Ammon's horn (tissue), 1 donor: Measurements from ENCODE around the gene ARL17A.
"Not testable (repeated sequence)": the region's sequence is repeated elsewhere in the genome, so short reads cannot be mapped to it uniquely, and the experiment has no call there.

Experiments used
- DNase-seq: peaks from one replicate; pipeline ENCODE4 v3.0.0-alpha.2; 2016; ENCODE audit warnings: low spot score

ARL17A gene

DNA sequence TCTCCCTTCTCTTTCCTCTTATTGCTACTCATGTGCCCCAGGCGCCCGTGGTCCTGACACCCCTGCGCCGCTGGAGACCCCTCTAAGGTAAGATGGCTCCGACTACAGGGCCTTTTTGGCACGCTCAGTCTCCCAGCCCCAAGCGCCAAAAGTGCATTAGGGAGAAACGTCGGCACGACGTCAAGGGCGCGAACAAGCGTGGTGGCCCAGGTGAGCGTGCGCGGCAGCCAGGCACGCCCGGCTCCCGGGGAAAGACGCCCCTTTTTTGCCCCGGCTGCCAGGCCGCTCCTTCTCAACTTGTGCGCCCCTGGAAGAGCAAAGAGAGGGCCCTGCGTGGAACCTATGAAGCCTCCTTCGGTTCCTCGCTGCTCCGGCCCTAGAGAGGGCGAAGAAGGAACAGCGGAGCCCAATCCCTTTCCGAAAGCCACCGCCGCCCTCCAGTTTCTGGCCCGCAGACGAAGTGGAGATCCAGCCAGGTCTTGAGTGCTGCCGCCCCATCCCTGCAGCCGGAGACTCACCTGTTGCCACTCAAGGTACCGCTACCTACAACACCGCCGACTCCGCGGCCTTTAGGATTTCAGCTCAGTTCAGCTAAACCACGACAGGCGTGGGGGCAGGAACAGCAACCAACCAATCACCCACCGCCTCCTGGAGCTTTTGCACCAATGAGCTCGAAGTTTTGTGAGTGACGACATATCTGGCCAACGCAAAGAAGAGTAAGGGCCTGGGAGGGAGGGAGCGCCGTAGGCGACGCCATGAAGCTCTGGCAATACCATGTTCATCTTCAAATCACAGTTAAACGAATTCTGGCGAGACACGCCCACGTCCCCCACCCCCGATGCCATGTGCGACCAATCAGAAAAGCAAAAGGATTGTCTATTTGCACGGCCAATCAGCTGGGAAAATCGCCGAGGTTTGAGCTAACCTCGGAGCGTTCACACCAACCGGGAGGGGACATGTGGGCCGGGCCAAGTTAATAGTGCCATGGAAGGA is at the start of gene ARL17A:
Gene ARL17A (minus strand): TSS at position 609 of the 993 bp plus-strand sequence. CDS start 3,369 bp downstream, outside the sequence.
- DNase-seq = not testable (repeated sequence)

DNA sequence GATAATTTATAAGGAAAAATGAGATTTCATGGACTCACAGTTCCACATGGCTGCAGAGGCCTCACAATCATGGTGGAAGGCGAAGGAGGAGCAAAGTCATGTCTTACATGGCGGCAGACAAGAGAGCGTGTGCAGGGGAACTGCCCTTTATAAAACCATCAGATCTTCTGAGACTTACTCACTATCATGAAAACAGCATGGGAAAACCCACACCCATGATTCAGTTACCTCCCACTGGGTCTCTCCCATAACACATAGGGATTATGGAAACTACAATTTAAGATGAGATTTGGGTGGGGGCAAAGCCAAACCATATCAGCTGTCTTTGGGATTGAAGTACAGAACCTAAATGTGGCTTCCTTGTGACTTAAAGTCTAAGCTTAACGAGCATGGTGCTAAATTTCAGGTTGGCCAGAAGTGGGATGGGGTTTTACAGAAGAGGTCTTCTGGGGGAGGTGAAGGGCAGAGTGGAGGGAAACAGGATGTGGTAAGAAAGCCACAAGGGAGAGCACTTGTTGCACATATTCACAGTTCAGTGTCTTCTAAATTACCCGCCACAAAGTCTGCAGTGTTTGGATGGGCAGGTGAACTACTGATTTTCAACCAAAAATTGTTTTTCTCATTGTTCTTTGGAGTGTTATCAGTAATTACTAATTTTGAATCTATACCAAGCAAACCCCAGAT is 49.4 kb upstream of the ARL17A start:
- DNase-seq = not testable (repeated sequence)

GRCh38 chr17:46627452-46627851 is 48.0 kb upstream of the ARL17A start:
- not testable (repeated sequence) for DNase-seq

- not testable (repeated sequence) for DNase-seq
Measured at GRCh38 chr17:46624726-46625125, 45.2 kb upstream of the ARL17A start.

GRCh38 chr17:46623790-46624189 is 44.3 kb upstream of the ARL17A start:
- DNase-seq = not testable (repeated sequence)

DNA sequence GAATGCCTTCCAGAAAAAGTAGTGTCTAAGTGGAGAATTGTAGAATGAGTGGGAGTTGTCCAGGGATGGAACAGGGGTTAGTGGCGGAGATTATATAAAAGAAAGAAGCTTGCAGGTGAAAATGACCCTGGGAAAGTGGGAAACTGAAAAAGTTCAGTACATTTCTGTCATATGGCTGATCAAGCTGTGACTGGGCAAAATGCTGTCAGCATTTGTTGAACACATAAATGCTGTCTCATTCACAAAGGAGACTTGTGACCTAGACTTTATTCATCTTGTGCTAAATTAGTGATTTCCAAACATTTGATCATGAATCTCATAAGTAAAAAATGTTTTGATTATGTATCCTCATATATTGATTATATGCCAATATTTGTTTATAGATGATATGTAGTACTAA is 39.5 kb upstream of the ARL17A start:
- DNase-seq = not testable (repeated sequence)

GRCh38 chr17:46617121-46617520 is 37.6 kb upstream of the ARL17A start:
- DNase-seq = not testable (repeated sequence)

DNA sequence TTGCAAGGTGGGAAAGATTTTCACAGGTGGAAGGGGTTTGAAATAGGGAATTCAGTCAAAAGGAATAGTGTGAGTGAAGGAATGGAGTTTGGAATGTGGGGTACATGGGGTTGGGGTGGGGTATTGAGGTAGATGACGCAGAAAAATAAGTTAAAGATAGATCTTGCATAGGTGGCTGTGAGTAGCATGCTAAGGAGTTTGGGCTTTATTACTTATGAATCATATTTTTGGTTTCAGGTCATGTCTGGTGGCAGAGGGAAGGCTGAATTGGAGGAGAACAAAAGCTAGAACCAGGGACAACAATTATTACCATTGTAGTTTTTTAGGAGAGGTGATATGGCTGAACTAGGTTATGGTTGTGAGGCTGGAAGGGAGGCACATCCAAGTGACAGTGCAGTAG is 34.4 kb upstream of the ARL17A start:
- DNase-seq = not testable (repeated sequence)

- DNase-seq = not testable (repeated sequence)
Measured at GRCh38 chr17:46611304-46611703, 31.8 kb upstream of the ARL17A start.

DNA sequence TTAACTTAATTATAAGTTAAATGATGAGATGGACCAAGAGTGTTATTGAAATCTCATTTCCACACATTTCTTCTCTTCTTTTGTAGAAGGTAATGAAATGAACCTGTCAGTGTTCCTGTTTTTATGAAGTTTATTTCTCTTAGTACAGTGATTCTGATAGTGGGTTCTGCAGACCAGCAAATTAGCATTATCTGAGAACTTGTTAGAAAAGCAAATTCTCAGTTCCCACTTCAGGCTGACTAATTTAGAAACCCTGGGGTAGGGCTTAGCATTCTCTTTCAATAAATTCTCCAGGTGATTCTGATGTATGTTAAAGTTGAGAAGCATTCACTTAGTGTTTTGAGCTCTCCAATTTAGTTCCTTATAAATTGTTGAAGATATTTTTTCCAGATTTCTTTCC is 23.6 kb upstream of the ARL17A start:
- DNase-seq = not testable (repeated sequence)

- not testable (repeated sequence) for DNase-seq
Measured at GRCh38 chr17:46600767-46601166, 21.3 kb upstream of the ARL17A start.

DNA sequence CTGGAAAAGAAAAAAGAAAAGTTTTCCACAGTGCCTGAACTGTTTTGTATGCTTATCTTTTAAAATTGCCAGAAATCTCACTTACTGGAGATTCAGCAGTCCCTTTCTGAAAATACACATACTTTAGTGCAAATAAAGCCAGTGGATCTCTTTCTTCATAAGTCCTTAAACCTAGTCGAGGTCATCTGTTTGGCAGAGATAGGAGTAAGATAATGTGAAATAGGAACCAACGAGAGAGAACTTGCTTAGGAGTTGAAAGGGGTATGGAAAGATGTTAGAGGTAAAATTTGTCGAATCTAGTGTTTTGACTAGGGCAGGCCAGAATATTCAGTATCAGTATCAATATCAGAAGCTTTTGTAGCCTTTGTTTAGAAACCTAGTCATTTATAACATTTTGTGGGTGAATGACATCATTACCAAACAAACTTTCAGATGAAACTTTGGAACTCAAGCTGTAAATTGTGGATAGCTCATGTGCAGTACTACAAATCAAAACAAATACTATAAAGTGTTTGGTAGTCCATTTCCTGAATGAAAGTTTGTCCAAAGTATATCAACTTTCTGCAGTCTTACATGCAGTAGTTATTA is 18.9 kb upstream of the ARL17A start:
- DNase-seq = not testable (repeated sequence)

GRCh38 chr17:46591332-46591731 is 11.8 kb upstream of the ARL17A start:
- not testable (repeated sequence) for DNase-seq

- not testable (repeated sequence) for DNase-seq
Measured at GRCh38 chr17:46590157-46591146, 11.0 kb upstream of the ARL17A start, which contains the start of gene NSF. TSS of gene NSF (plus strand) at chr17:46590669. CDS start at chr17:46590776, 107 bp downstream.

DNA sequence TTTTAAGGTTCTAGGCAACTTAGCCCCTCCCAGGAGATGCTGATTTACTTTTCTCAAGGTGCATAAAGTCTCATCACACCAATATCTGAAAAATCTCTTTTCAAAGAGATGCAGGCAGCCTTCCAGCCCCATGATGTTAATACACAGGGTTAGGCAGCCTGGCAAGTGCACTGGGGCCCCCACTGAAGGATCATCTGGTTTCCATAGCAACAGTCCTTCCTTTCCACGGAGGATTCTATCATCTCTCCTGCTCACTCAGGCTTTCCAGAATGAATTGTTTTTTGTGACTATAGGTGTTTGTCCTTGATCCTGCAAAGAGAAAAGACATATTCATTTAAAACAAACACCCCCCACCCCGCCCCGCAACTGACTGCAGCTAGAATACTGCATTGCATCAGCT is 6.0 kb upstream of the ARL17A start:
- DNase-seq = not testable (repeated sequence)

DNA sequence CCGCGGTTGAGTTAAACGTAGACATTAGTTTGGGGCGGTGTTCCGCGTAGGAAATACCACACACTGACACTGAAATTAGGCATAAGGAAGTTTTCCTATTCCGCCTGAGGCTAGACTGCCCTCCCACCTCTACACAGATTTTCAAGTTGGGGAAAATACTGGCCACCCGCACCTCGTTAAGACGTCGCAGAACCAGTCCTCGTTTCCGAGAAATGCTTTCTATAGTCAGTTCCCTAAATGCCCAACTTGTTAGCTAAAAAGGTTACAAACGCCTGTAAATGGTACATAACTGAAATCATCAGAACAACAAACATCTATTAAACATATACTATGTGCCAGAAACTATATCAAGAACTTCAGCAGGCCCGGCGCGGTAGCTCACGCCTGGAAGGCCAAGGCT is 591 bp upstream of the ARL17A start:
- not testable (repeated sequence) for DNase-seq

DNA sequence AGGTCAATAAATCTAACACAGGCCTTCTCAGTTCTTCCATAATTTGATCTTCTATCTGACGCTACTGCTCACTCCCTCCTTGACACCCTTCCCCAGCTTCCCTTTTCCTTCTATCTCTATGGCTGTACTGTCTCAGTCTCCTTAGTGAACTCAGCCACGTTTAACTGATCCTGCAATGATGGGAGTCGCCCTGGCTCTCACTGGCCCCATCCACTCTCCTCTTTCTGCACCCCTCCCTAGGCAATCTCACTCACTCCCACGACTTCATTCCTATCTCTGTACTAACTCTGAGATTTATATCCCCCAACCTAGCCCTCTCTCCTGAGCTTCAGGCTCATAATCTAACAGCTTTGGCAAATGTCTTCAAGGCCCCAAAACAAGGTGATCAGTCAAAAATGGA is 7.7 kb downstream of the ARL17A start:
- DNase-seq = not testable (repeated sequence)

- not testable (repeated sequence) for DNase-seq
Measured at GRCh38 chr17:46566980-46567379, 12.5 kb downstream of the ARL17A start.

DNA sequence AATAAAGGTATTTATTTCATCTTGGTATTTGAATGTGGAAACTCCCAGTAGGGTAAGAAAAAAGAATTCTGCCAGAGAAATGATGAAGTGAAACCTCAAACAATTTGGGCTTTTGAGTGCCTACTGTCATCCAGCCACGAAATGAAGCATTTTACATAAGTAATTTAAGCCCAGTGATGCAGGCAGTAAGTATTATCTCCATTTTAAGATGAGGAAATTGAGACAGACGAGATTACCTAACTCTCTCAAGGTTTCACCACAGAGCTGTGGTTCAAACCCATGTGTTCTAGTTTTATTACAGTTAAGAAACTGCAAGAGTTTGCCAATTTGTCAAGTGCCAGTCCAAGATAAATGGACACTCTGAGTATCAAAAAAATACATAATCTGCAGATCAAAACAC is 13.2 kb downstream of the ARL17A start:
- not testable (repeated sequence) for DNase-seq

GRCh38 chr17:46560048-46560447 is 19.4 kb downstream of the ARL17A start:
- DNase-seq = not testable (repeated sequence)

- DNase-seq = not testable (repeated sequence)
Measured at GRCh38 chr17:46559155-46559554, 20.3 kb downstream of the ARL17A start.
